Mucosa of rectum (tissue), 2 donors: ENCODE data around the gene POLR3A.

Experiments used
- H3K27ac ChIP-seq, 2 donors: one replicate each; pipeline ENCODE4 v1.7.0; 2013; ENCODE audit warnings: inconsistent platforms in 2 of 2, low read depth in 2 of 2, low read length in 2 of 2
- H3K27me3 ChIP-seq, 2 donors: one replicate each; pipeline ENCODE4 v1.7.0; 2013; ENCODE audit warnings: low read length in 2 of 2; ENCODE audit not compliant: control insufficient read depth in 2 of 2, insufficient read depth in 2 of 2
- H3K36me3 ChIP-seq, 2 donors: one replicate each; pipeline ENCODE4 v1.7.0; 2013; ENCODE audit warnings: low read length in 2 of 2; ENCODE audit not compliant: control insufficient read depth in 2 of 2, insufficient read depth in 2 of 2
- H3K4me1 ChIP-seq, 2 donors: one replicate each; pipeline ENCODE4 v1.7.0; 2013; ENCODE audit warnings: low read length in 2 of 2, mild to moderate bottlenecking in 1 of 2; ENCODE audit not compliant: control insufficient read depth in 2 of 2, insufficient read depth in 2 of 2
- H3K4me3 ChIP-seq, 2 donors: one replicate each; pipeline ENCODE4 v1.7.0; 2013; ENCODE audit warnings: low read length in 2 of 2
- H3K9ac ChIP-seq, 2 donors: one replicate each; pipeline ENCODE4 v1.7.0; 2013; ENCODE audit warnings: low read length in 2 of 2, low read depth in 1 of 2, mild to moderate bottlenecking in 1 of 2
- H3K9me3 ChIP-seq, 2 donors: one replicate each; pipeline ENCODE4 v1.7.0; 2013; ENCODE audit warnings: low read length in 2 of 2; ENCODE audit not compliant: control insufficient read depth in 2 of 2
- donor health status: healthy.
- donor health status: Normal muscosa, but diverticular disease.

POLR3A gene

DNA sequence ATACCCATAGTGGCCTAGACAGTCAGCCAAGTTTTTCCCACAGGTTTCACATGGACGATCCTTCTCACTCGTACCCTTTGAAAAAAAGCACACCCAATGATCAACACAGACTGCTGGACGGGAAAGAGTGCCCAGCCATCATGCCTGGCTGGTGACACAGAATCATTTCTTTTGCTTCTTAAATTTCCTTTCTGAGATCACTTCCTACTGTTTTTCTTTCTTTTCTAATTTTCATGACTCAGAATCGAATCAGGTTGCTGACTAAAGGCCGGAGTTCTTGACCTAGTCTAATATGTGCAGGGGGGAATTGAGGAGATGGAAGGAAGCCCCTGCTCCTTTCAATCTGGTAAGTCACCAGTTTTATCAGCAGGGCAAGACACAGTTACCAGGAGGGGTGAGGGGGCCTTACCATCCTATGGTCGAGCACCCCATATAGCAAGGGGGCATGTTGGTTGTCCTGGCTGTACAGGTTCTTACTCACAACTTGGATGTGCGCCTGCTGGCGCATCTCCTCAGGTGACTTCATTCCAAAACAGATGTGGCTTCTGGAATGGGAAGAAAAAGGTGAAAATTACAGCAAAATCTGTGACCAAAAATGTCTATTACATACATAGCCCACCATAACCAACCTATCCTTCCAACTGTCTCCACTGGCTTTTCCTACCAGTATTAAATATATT lies 3.5 kb downstream of the POLR3A start:
- Histone ChIP-seq H3K27ac (no peak overlapping the region), H3K27me3 (no peaks in the 10 kb centered on the region), H3K9ac (no peak overlapping the region), H3K36me3 (peaks cover 39 to 47% of the 10 kb centered on the region in 2 donors), H3K9me3 (no peaks in the 10 kb centered on the region), H3K4me1 (peaks cover 9 to 11% of the 10 kb centered on the region in 2 donors), H3K4me3 (no peak overlapping the region)

DNA sequence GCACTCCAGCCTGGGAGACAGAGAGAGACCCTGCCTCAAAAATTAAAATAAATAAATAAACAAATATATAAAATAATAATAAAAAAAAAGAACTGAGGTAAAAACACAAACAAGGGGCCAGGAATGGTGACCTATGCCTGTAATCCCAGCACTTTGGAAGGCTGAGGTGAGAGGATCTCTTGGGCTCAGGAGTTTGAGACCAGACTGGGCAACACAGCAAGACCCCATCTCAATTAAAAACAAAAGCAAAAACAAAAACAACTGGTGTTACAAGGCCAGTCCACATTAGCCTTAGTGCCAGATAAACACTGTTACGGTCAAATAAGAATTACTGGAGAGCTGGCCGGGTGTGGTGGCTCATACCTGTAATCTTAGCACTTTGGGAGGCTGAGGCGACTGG lies 5.6 kb downstream of the POLR3A start:
- H3K27ac ChIP-seq: no peak overlapping the region
- no peak overlapping the region for H3K9ac ChIP-seq
- H3K4me3 ChIP-seq: no peak overlapping the region
- H3K9me3 ChIP-seq: no peaks in the 10 kb centered on the region
- H3K36me3 ChIP-seq: peaks cover 48 to 67% of the 10 kb centered on the region in 2 donors
- peaks cover 5 to 9% of the 10 kb centered on the region in 2 donors for H3K4me1 ChIP-seq
- no peaks in the 10 kb centered on the region for H3K27me3 ChIP-seq

DNA sequence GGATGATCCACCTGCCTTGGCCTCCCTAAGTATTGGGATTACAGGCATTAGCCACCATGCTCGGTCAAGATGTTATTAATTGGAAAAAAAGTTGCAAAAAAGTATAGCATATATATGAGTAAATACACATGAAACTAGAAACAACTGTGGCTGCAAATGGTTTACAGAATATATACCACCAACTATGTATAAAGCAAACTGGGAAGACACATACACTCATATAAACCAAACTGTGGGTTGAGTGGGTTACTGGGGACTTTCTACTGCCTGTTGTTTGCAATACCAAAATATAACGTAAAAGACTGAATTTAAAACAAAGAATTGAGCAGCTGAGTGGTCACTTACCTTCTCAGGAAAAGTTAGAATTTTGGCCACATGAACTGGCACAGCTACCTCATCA lies 8.1 kb downstream of the POLR3A start:
- Histone ChIP-seq H3K4me1 (no peaks in the 10 kb centered on the region), H3K27me3 (no peaks in the 10 kb centered on the region), H3K36me3 (peaks cover 65 to 90% of the 10 kb centered on the region in 2 donors), H3K9ac (no peak overlapping the region), H3K4me3 (no peak overlapping the region), H3K9me3 (no peaks in the 10 kb centered on the region), H3K27ac (no peak overlapping the region)

DNA sequence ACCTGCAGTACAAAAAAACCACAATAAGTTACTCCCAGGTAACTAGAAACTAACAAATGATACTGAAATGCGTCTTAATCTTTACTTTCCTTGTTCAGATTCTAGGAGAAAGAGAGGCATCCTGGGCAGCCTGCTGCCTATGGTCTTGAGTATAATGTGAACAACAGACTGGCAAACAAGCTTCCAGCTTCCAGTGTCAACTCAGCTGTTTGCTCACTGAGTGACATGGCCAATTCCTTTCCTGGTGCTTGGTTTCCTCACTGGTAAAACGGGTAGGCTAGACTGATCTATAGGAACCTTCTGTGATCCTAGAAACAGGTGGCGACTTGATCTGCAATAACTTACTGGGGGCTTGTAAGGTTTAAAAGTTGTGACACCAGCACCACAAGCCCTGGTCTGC lies 10.1 kb downstream of the POLR3A start:
- Histone ChIP-seq H3K9me3 (no peaks in the 10 kb centered on the region), H3K4me1 (no peaks in the 10 kb centered on the region), H3K27ac (no peak overlapping the region), H3K27me3 (no peaks in the 10 kb centered on the region), H3K4me3 (no peak overlapping the region), H3K9ac (no peak overlapping the region), H3K36me3 (peaks cover 53 to 90% of the 10 kb centered on the region in 2 donors)

DNA sequence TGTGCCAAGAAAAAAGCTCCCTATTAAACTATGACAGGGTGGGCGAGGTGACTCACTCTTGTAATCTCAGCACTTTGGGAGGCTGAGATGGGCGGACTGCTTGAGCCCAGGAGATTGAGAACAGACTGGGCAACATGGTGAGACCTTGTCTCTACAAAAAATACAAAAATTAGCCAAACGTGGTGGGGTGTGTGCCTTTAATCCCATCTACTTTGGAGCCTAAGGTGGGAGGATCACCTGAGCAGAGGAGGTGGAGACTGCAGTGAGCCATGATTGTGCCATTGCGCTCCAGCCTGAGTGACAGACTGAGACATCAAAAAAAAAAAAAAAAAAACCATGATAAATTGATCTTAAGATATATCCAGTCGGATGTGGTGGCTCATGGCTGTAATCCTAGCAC lies 11.5 kb downstream of the POLR3A start:
- no peak overlapping the region for H3K9ac ChIP-seq
- no peaks in the 10 kb centered on the region for H3K27me3 ChIP-seq
- H3K9me3 ChIP-seq: no peaks in the 10 kb centered on the region
- no peaks in the 10 kb centered on the region for H3K4me1 ChIP-seq
- no peak overlapping the region for H3K4me3 ChIP-seq
- no peak overlapping the region for H3K27ac ChIP-seq
- peaks cover 51 to 92% of the 10 kb centered on the region in 2 donors for H3K36me3 ChIP-seq

DNA sequence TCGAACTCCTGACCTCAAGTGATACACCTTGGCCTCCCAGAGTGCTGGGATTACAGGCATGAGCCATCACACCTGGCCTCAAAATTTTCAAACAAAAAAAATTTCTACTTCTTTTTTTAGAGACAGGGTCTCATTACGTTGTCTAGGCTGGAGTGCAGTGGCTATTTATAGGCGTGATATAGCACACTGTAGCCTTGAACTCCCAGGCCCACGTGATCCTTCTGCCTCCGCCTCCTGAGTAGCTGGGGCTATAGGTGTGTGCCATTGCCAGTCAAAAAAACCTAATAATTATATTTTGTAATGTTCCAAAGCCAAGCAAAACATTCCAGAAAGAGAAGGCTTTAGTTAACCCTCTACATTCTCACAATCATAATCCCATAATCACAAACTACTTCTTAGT lies 13.8 kb downstream of the POLR3A start:
- Histone ChIP-seq H3K9me3 (no peaks in the 10 kb centered on the region), H3K36me3 (peaks cover 50 to 90% of the 10 kb centered on the region in 2 donors), H3K27me3 (no peaks in the 10 kb centered on the region), H3K4me1 (no peaks in the 10 kb centered on the region), H3K4me3 (no peak overlapping the region), H3K27ac (no peak overlapping the region), H3K9ac (no peak overlapping the region)

DNA sequence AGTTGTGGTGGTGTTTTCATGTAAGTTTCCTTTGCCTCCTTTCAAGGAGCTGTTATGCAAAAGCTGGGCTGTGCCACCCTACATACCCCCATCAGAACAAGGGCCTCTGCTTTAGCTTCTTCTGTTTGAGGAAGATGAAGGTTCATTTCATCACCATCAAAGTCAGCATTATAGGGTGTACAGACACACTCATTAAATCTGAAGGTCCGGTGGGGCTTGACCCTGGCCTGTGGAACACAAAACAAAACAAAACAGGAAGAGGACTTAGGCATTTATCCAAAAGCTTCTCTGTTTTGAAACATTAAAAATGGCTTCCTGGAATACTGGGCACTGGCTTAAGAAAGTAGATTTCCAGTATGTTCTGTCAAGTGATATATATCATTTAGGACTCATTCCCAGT lies 15.8 kb downstream of the POLR3A start:
- Histone ChIP-seq H3K4me3 (no peak overlapping the region), H3K36me3 (peaks cover 50 to 86% of the 10 kb centered on the region in 2 donors), H3K9ac (no peak overlapping the region), H3K27ac (no peak overlapping the region), H3K9me3 (no peaks in the 10 kb centered on the region), H3K27me3 (no peaks in the 10 kb centered on the region), H3K4me1 (no peaks in the 10 kb centered on the region)

DNA sequence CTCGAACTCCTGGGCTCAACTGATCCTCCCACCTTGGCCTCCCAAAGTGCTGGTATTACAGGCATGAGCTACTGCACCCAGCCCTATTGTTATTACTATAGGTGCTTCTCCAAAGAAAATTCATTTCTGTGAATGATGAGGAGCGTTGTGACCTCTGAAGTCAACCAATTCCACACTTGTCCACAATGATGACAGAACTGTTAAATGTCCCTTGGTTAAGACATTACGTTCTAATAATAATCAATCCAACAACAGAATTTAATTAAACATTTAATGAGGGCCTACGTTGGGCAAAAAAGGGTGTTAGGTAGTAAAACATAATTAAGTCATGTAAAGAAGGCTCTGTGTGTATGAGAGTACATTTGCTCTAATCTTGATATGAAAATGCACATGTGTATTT lies 18.2 kb downstream of the POLR3A start:
- Histone ChIP-seq H3K27ac (no peak overlapping the region), H3K9ac (no peak overlapping the region), H3K9me3 (no peaks in the 10 kb centered on the region), H3K4me1 (no peaks in the 10 kb centered on the region), H3K27me3 (no peaks in the 10 kb centered on the region), H3K36me3 (peaks cover 49 to 85% of the 10 kb centered on the region in 2 donors), H3K4me3 (no peak overlapping the region)

DNA sequence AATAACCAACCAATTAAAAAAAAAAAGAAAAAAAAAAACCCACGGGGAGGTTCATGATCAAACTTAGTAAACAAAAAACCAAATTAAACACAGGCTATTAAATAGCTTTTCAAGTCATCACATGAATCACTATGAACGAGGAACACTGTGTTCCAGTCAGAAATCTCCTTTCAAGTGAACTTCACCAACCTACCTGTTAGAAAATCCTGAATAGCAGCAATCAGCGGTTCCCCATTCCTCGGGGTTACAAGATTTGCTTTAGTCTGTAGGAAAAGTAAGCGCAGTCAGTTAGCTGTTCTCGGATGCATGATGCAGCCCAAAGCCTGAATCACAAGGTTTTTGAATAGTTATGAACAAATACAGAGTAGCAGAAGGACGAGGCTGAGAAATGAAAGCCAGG lies 19.0 kb downstream of the POLR3A start:
- Histone ChIP-seq H3K36me3 (peaks cover 53 to 84% of the 10 kb centered on the region in 2 donors), H3K27me3 (no peaks in the 10 kb centered on the region), H3K27ac (no peak overlapping the region), H3K4me1 (no peaks in the 10 kb centered on the region), H3K4me3 (no peak overlapping the region), H3K9ac (no peak overlapping the region), H3K9me3 (no peaks in the 10 kb centered on the region)

DNA sequence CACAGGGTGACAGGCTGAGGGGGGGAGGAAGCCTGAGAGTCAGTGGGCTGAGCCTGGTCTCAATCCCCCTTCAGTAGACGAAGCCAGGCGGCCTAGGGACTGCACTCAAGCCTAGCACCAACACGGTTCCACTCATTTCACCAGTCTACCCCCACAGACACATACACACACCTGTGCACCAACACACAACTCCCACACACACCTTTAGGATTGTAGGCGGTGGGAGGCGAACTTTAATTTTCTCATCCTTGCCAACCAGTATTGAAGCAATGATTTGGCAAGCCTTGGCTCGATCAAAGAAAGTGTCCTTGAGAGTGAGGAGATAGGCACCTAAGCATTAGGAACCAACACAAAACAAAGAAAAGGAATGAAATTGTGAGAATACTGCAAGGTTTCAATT lies 19.7 kb downstream of the POLR3A start:
- Histone ChIP-seq H3K9me3 (no peaks in the 10 kb centered on the region), H3K9ac (no peak overlapping the region), H3K4me3 (no peak overlapping the region), H3K27ac (no peak overlapping the region), H3K36me3 (peaks cover 58 to 84% of the 10 kb centered on the region in 2 donors), H3K4me1 (no peaks in the 10 kb centered on the region), H3K27me3 (no peaks in the 10 kb centered on the region)
